Fibroblast of pulmonary artery (primary cell): ENCODE results near the gene ZNF532.

Source experiments
- DNase-seq: peaks from one replicate; pipeline ENCODE4 v3.0.0-alpha.2; 2010; ENCODE audit warnings: low read depth
- H3K4me3 ChIP-seq: replicated peaks from 2 replicates; pipeline ENCODE4 v1.5.1; 2011; ENCODE audit warnings: low read depth, mild to moderate bottlenecking, control low read depth, low read length, moderate library complexity
- TF ChIP-seq, protein P1 (sequence below): IDR thresholded peaks from 2 replicates; pipeline ENCODE4 v1.5.1; 2011; ENCODE audit warnings: mild to moderate bottlenecking, control low read depth, low read length, inconsistent platforms; ENCODE audit errors: missing control alignments

The ZNF532 gene

GRCh38 chr18:58934933-58935577, 70.4 kb downstream of the ZNF532 start:
- TF ChIP-seq, protein P1, sequence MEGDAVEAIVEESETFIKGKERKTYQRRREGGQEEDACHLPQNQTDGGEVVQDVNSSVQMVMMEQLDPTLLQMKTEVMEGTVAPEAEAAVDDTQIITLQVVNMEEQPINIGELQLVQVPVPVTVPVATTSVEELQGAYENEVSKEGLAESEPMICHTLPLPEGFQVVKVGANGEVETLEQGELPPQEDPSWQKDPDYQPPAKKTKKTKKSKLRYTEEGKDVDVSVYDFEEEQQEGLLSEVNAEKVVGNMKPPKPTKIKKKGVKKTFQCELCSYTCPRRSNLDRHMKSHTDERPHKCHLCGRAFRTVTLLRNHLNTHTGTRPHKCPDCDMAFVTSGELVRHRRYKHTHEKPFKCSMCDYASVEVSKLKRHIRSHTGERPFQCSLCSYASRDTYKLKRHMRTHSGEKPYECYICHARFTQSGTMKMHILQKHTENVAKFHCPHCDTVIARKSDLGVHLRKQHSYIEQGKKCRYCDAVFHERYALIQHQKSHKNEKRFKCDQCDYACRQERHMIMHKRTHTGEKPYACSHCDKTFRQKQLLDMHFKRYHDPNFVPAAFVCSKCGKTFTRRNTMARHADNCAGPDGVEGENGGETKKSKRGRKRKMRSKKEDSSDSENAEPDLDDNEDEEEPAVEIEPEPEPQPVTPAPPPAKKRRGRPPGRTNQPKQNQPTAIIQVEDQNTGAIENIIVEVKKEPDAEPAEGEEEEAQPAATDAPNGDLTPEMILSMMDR: no peak
- DNase-seq: no peak
- no peak overlapping the region for H3K4me3 ChIP-seq

- H3K4me3 ChIP-seq: no peak overlapping the region
- peak; percentile 73 for DNase-seq
- TF ChIP-seq, protein P1: no peak
These were observed 72.6 kb downstream of the ZNF532 start for GRCh38 chr18:58937071-58937886.

DNA sequence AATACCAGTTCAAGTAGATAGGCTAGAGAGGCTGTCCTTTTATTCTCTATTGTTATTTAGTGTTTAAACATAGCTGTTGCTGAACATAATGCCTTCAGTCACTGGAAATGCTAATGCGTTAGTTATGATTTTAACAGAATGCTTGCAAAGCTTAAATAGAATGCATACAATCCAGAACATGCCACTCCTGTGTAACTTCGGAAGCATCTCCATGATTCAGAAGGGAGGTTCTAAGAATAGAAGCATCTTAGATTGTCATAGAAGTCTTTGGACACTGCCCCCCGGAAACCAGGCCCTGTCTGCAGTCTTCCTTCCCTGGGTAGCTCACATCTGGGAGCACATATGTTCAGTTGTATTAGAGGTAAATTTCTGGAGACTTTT, 73.2 kb downstream of the ZNF532 start:
- H3K4me3 ChIP-seq: no peak overlapping the region
- TF ChIP-seq, protein P1: no peak
- peak; percentile 28 for DNase-seq

DNA sequence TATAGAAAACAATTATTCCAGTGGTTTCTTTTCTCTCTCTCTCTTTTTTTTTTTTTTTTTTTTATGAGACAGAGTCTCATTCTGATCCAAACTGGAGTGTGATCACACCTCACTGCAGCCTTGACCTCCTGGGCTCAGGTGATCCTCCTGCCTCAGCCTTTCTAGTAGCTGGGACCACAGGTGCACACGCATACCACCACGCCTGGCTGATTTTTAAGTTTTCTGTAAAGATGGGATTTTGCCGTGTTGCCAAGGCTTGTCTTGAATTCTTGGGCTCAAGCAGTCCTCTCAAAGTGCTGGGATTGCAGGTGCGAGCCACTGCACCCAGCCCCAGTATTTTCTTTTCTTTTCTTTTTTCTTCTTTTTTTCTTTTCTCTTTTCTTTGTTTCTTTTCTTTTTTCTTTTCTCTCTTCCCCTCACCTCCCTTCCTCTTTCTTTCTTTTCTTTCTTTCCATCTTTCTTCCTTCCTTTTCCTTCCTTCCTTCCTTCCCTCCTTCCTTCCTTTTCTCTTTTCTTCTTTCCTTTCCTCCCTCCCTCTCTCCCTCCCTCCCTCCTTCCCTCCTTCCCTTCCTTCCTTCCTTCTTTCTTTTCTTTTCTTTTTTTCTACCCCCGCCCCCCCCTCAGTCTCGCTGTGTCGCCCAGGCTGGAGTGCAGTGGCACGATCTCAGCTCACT, 76.9 kb downstream of the ZNF532 start:
- DNase-seq: no peak
- TF ChIP-seq, protein P1: no peak
- H3K4me3 ChIP-seq: no peak overlapping the region

GRCh38 chr18:58943896-58944295, 79.2 kb downstream of the ZNF532 start:
- H3K4me3 ChIP-seq: no peak overlapping the region
- no peak for DNase-seq
- TF ChIP-seq, protein P1: no peak

DNA sequence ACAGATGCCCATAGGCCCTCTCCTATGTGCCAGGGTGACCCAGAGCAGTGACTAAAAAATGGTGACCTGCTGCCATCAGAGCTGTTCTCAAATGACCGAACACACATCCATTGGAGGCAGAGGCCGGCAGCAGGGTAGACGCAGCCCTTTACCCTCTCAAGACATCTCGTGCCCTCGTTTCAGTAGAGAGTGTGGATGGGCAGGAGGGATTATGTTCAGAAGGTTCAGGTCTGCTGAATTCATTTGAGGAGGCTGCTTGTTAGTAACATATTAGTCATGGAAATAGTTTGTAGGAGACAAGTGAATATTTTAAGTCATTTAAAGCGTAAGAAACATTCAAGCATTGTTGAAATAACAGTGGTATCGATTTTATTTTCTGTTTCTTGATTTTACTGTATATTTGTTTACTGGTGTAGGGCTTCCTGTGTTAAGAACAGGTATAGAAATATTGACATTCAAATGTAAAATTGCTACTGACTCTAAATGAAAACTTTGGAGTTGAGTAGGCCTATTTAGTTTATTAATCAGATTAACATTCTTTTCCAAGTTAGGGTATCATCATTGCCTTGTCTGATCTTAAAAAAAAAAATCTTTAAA, 82.6 kb downstream of the ZNF532 start:
- no peak overlapping the region for H3K4me3 ChIP-seq
- no peak for DNase-seq
- TF ChIP-seq, protein P1: no peak
